Hepatocyte (in vitro differentiated cells): ENCODE measurements around the gene ZNF76.

Source experiments
- CTCF ChIP-seq: fragments of 200-600 bp; sonication (generic); IDR thresholded peaks from 2 replicates; pipeline ENCODE4 v1.5.1; 2016; ENCODE audit warnings: antibody characterized with exemption, mild to moderate bottlenecking; ENCODE audit not compliant: poor library complexity
- EZH2 ChIP-seq: fragments of 200-600 bp; sonication (generic); IDR thresholded peaks from 2 replicates; pipeline ENCODE4 v1.6.1; 2016; ENCODE audit warnings: antibody characterized with exemption, mild to moderate bottlenecking, borderline replicate concordance
- EZH2phosphoT487 ChIP-seq: fragments of 200-600 bp; sonication (generic); IDR thresholded peaks from one replicate; pipeline ENCODE4 v1.6.1; 2018; ENCODE audit warnings: antibody characterized with exemption, mild to moderate bottlenecking, low read depth, moderate library complexity; ENCODE audit not compliant: unreplicated experiment, severe bottlenecking

DNA sequence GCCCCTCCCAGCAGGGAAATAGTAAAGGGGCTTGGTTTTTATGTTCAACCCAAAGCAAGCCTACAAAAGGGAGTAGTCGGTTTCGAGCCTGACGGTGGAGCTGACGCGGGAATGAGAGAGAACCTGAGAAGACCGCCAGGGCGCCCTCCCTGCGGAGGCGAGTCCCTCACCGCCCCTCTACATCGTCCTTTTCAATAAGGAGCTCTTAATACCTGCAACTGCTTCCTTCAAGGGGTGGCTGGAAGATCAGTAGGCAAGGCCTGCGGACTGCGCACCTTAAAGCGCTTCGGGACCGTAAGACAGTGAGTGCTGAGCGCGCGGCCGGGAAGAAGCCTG lies 709 bp upstream of the ZNF76 start:
- peak; percentile 18 for TF ChIP-seq CTCF
- no peak for TF ChIP-seq EZH2
- no peak for TF ChIP-seq EZH2phosphoT487
